Measurements from ENCODE around the gene AKAP1.

- no peak for TF ChIP-seq CTCF (IDR thresholded peaks at IDR 0.05)
- no peak for TF ChIP-seq ZFX (IDR thresholded peaks at IDR 0.05; ENCODE audit: borderline replicate concordance)
Measured at GRCh38 chr17:57158325-57158724, 73.3 kb downstream of the AKAP1 start.
